Measurements from ENCODE around the gene OR10W1. TPM values are rescaled to one million over a fixed set of nuclear protein-coding genes. Genes with fewer than 3 reads are reported as not detected.

OR10W1 gene
- total RNA-seq, 1 donor from 2014 or later, result not detected

DNA sequence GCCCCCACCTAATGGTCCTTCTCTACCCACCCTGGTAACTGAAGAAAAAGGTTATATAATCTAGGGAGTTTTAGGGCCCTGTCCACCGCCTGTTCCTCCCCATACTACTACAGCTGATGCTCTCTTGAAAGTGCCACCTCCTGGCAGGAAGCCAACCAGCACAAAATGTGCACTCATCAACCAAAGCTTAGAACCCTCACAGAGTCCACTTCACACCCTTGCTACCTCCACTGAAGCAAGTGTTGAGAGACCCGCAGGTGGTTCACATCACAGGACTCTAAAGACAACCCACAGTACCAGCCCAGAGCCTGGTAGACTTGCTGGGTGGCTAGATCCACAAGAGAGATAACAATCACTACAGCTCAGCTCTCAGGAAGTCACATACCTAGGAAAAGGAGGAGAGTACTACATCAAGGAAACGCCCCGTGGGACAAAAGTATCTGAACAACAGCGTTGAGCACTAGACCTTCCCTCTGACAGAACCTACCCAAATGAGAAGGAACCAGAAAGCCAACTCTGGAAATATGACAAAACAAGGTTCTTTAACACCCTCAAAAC is 17.5 kb upstream of the OR10W1 start:
- Histone ChIP-seq H3K27me3 (ENCODE audit: low read depth) (no peaks in the 10 kb centered on the region), H3K4me3 (no peak overlapping the region), H3K4me1 (no peaks in the 10 kb centered on the region), H3K27ac (replicated peaks) (no peak overlapping the region), H3K9me3 (replicated peaks) (peaks cover 20% of the 10 kb centered on the region), H3K36me3 (no peaks in the 10 kb centered on the region)
- DNase-seq, result no peak
- TF ChIP-seq, protein P1, sequence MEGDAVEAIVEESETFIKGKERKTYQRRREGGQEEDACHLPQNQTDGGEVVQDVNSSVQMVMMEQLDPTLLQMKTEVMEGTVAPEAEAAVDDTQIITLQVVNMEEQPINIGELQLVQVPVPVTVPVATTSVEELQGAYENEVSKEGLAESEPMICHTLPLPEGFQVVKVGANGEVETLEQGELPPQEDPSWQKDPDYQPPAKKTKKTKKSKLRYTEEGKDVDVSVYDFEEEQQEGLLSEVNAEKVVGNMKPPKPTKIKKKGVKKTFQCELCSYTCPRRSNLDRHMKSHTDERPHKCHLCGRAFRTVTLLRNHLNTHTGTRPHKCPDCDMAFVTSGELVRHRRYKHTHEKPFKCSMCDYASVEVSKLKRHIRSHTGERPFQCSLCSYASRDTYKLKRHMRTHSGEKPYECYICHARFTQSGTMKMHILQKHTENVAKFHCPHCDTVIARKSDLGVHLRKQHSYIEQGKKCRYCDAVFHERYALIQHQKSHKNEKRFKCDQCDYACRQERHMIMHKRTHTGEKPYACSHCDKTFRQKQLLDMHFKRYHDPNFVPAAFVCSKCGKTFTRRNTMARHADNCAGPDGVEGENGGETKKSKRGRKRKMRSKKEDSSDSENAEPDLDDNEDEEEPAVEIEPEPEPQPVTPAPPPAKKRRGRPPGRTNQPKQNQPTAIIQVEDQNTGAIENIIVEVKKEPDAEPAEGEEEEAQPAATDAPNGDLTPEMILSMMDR (IDR thresholded peaks at IDR 0.05; ENCODE audit: borderline replicate concordance), result no peak
- intact Hi-C loops (cut with micrococcal nuclease), result no loop called here

DNA sequence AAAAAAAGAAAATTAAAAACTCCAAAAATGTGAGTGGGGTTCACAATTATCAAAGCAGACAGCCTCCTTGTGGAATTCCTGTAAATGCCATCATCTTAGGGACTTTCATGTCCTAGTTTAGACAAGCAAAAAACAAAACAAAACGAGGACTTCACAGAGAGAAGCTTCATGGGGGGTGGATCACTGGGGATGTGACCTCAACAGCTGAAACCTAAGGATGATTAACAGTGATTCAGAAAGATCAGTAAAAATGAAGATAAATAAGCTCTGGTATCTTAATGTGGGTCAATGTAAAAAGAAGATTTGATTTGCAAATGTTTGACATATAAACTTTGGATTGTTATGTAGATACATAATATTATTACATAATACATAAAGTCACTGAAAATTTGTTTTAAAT is 8.1 kb upstream of the OR10W1 start:
- Histone ChIP-seq H3K36me3 (no peaks in the 10 kb centered on the region), H3K9me3 (replicated peaks) (peaks cover 40% of the 10 kb centered on the region), H3K4me3 (no peak overlapping the region), H3K4me1 (no peaks in the 10 kb centered on the region), H3K27ac (replicated peaks) (no peak overlapping the region), H3K27me3 (ENCODE audit: low read depth) (no peaks in the 10 kb centered on the region)
- TF ChIP-seq, protein P1 (IDR thresholded peaks at IDR 0.05; ENCODE audit: borderline replicate concordance), result no peak
- intact Hi-C loops (cut with micrococcal nuclease), result no loop called here
- DNase-seq, result no peak

DNA sequence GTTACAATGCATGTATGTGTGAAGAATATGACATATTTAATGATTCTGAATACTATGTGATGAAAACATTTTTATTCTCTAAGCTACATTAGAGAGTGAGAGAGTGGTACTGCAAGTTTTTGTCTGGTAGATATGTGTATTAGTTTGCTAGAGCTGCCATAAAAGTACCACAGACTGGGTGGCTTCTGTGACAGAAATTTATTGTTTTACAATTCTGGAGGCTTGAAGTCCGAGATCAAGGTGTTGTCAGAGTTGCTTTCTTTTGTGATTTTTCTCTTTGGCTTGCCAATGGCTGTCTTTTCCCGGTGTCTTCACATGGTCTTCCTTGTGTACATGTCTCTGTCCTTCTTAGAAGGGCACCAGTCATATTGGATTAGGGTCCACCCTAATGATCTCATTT is 6.9 kb upstream of the OR10W1 start:
- no peak for DNase-seq
- no peaks in the 10 kb centered on the region for H3K27me3 ChIP-seq (ENCODE audit: low read depth)
- TF ChIP-seq, protein P1 (IDR thresholded peaks at IDR 0.05; ENCODE audit: borderline replicate concordance), result no peak
- no peaks in the 10 kb centered on the region for H3K36me3 ChIP-seq
- no peaks in the 10 kb centered on the region for H3K4me1 ChIP-seq
- peaks cover 30% of the 10 kb centered on the region for H3K9me3 ChIP-seq (replicated peaks)
- intact Hi-C loops (cut with micrococcal nuclease), result no loop called here
- H3K4me3 ChIP-seq, result no peak overlapping the region
- H3K27ac ChIP-seq (replicated peaks), result no peak overlapping the region

DNA sequence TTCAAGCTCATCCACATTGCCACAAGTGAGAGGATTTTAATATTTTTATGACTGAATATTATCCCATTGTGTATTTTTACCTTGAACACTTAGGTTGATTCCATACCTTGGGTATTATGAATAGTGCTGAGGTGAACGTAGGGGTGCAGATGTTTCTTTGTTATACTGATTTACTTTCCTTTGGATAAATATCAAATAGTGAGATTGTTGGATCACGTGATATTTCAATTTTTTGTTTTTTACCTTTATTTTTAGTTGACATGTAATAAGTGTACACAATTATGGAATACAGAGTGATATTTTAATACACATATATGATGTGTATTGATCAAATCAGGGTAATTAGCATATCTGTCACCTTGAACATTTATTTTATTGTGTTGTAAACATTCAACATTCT is 8.1 kb downstream of the OR10W1 start:
- intact Hi-C loops (cut with micrococcal nuclease), result no loop called here
- Histone ChIP-seq H3K36me3 (no peaks in the 10 kb centered on the region), H3K27me3 (ENCODE audit: low read depth) (no peaks in the 10 kb centered on the region), H3K27ac (replicated peaks) (no peak overlapping the region), H3K9me3 (replicated peaks) (peaks cover 23% of the 10 kb centered on the region), H3K4me3 (no peak overlapping the region), H3K4me1 (no peaks in the 10 kb centered on the region)
- TF ChIP-seq, protein P1 (IDR thresholded peaks at IDR 0.05; ENCODE audit: borderline replicate concordance), result no peak
- no peak for DNase-seq

DNA sequence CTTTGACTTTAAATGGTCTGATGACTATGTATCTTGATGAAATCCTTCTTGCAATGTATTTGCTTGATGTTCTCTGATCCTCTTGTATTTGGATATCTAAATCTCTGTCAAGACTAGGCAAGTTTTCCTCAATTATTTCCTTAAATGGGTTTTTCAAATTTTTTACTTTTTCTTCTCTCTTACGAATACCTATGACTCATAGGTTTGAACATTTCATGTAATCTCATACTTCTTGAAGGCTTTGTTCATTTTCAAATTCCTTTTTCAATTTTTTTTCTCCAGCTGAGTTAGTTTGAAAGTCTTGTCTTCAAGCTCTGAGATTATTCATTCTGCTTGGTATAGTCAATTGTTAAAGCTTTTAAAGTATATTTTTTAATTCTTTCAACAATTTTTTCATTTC is 13.1 kb downstream of the OR10W1 start:
- H3K27me3 ChIP-seq (ENCODE audit: low read depth), result no peaks in the 10 kb centered on the region
- H3K4me1 ChIP-seq, result no peaks in the 10 kb centered on the region
- TF ChIP-seq, protein P1 (IDR thresholded peaks at IDR 0.05; ENCODE audit: borderline replicate concordance), result no peak
- intact Hi-C loops (cut with micrococcal nuclease), result no loop called here
- H3K27ac ChIP-seq (replicated peaks), result no peak overlapping the region
- H3K36me3 ChIP-seq, result no peaks in the 10 kb centered on the region
- peaks cover 67% of the 10 kb centered on the region for H3K9me3 ChIP-seq (replicated peaks)
- H3K4me3 ChIP-seq, result no peak overlapping the region
- DNase-seq, result no peak

Data from left ventricle myocardium inferior (tissue), 1 donor.